ENCODE measurements around the gene GPT2. TPM values are rescaled to one million over a fixed set of nuclear protein-coding genes. Genes with fewer than 3 reads are reported as not detected.

GPT2 gene
- total RNA-seq, 1 experiment from 2014 or later, result 68.8 TPM

DNA sequence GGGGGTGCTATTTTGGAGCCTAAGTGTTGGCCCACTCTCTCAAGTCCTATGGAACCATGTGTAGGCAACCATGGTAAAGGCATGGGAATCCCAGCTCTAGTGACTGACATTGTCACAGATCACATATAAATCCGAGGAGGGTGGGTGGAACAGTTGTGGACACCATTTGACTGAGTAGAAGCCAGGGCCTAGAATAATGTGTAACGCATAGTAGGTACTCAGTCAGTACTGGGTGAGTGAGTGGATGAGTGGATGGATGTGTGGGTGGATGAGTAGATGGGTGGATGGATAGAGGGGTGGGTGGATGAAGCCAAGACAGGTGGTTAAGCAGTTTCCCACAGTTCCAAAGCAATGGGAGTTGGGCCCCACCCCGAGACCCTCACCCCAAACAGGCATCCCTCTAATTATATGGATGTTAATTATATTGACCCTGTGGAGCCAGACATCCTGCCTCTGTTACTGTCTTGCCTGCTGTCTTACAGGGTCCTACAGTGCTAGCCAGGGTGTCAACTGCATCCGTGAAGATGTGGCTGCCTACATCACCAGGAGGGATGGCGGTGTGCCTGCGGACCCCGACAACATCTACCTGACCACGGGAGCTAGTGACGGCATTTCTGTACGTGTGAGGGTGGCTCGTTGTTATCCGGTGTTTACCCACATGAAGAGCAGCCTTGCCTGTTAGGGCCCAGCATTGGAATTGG lies 22.3 kb downstream of the GPT2 start:
- no peak overlapping the region for H2BK12ac ChIP-seq (ENCODE audit: insufficient read length, low read depth, low read length)
- H4K5ac ChIP-seq (ENCODE audit: insufficient read length, low read depth, low read length), result no peak overlapping the region
- no peaks in the 10 kb centered on the region for H3K9me3 ChIP-seq (ENCODE audit: control insufficient read depth, low read depth, low read length)
- TF ChIP-seq, protein P1, sequence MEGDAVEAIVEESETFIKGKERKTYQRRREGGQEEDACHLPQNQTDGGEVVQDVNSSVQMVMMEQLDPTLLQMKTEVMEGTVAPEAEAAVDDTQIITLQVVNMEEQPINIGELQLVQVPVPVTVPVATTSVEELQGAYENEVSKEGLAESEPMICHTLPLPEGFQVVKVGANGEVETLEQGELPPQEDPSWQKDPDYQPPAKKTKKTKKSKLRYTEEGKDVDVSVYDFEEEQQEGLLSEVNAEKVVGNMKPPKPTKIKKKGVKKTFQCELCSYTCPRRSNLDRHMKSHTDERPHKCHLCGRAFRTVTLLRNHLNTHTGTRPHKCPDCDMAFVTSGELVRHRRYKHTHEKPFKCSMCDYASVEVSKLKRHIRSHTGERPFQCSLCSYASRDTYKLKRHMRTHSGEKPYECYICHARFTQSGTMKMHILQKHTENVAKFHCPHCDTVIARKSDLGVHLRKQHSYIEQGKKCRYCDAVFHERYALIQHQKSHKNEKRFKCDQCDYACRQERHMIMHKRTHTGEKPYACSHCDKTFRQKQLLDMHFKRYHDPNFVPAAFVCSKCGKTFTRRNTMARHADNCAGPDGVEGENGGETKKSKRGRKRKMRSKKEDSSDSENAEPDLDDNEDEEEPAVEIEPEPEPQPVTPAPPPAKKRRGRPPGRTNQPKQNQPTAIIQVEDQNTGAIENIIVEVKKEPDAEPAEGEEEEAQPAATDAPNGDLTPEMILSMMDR (conservative IDR thresholded peaks at IDR 0.05), result no peak
- H3K4me1 ChIP-seq (ENCODE audit: insufficient read depth, low read length), result no peaks in the 10 kb centered on the region
- no peak overlapping the region for H3K14ac ChIP-seq (ENCODE audit: insufficient read depth, low read length)
- peaks cover 5% of the 10 kb centered on the region for H4K20me1 ChIP-seq (ENCODE audit: control insufficient read depth, insufficient read depth, insufficient read length)
- no peak overlapping the region for H3T11ph ChIP-seq (ENCODE audit: low read length)
- no peaks in the 10 kb centered on the region for H3K27me3 Mint-ChIP-seq (ENCODE audit: low read depth)
- no peaks in the 10 kb centered on the region for H3K27me3 ChIP-seq (ENCODE audit: insufficient read depth, low read length)
- H3K27ac Mint-ChIP-seq, result peak overlapping the region in 1 of 3 experiments; percentile 48; a peak in 1 of 7 replicates
- DNase-seq, result no peak
- H2BK5ac ChIP-seq (ENCODE audit: insufficient read length, low read length), result no peak overlapping the region
- H3K79me2 ChIP-seq (ENCODE audit: insufficient read depth, low read length), result no peaks in the 10 kb centered on the region
- no peaks in the 10 kb centered on the region; a peak in 1 of 5 replicates for H3K9me3 Mint-ChIP-seq
- no peaks in the 10 kb centered on the region for H3K23me2 ChIP-seq (ENCODE audit: insufficient read length, low read depth, low read length, poor library complexity, severe bottlenecking)
- peaks cover 5% of the 10 kb centered on the region in 2 experiments; a peak in 3 of 4 replicates for H3K4me1 Mint-ChIP-seq
- no peak overlapping the region for H2AFZ ChIP-seq (ENCODE audit: low read length)
- no peak overlapping the region for H2BK120ac ChIP-seq (ENCODE audit: low read depth, low read length, poor library complexity, severe bottlenecking)
- H3K9ac ChIP-seq (ENCODE audit: extremely low read depth, insufficient read length, low read length), result no peak overlapping the region
- no peak overlapping the region for H4K91ac ChIP-seq (ENCODE audit: insufficient read length, low read depth, low read length)
- H3K18ac ChIP-seq (ENCODE audit: insufficient read length, low read depth, low read length), result no peak overlapping the region
- no peak overlapping the region for H2AK5ac ChIP-seq (ENCODE audit: insufficient read length, low read length)
- no peak overlapping the region for H3K56ac ChIP-seq (ENCODE audit: insufficient read length, low read depth, low read length)
- no peak overlapping the region for H3K27ac ChIP-seq (ENCODE audit: insufficient read length, low read depth, low read length)
- H3K36me3 Mint-ChIP-seq (ENCODE audit: insufficient read depth in 1 of 3, low read depth in 3 of 3), result peaks cover 57 to 83% (median 74%) of the 10 kb centered on the region in 3 experiments
- no peak overlapping the region for H2BK15ac ChIP-seq (ENCODE audit: low read depth, low read length)
- H2BK20ac ChIP-seq (ENCODE audit: low read depth, low read length, poor library complexity, severe bottlenecking), result no peak overlapping the region
- no CpG with 5 or more reads among the region's 12 CpGs for WGBS (ENCODE audit: extremely low coverage, insufficient read length, low lambda C conversion rate)
- H3K4ac ChIP-seq (ENCODE audit: low read depth, low read length), result no peak overlapping the region
- no peaks in the 10 kb centered on the region for H3K79me1 ChIP-seq (ENCODE audit: insufficient read depth, low read depth, low read length, poor library complexity, severe bottlenecking)
- H3K4me2 ChIP-seq (ENCODE audit: insufficient read depth, insufficient read length, low read length), result no peak overlapping the region
- no peak overlapping the region for H4K8ac ChIP-seq (replicated peaks; ENCODE audit: insufficient read length, low read depth, low read length)
- H3K4me3 Mint-ChIP-seq, result no peak overlapping the region; a peak in 1 of 5 replicates
- no peak overlapping the region for H3K23ac ChIP-seq (ENCODE audit: insufficient read length, low read depth, low read length)
